GM19099 (cell line): ENCODE measurements around the gene FYN.

Experiments
- POLR2A ChIP-seq: IDR thresholded peaks from 3 replicates; pipeline ENCODE4 v1.6.1; 2011; ENCODE audit warnings: low read depth; ENCODE audit not compliant: insufficient read length; ENCODE audit errors: extremely low read depth

The FYN gene

GRCh38 chr6:111758608-111759329 is 114.5 kb downstream of the FYN start:
- TF ChIP-seq POLR2A, result no peak

DNA sequence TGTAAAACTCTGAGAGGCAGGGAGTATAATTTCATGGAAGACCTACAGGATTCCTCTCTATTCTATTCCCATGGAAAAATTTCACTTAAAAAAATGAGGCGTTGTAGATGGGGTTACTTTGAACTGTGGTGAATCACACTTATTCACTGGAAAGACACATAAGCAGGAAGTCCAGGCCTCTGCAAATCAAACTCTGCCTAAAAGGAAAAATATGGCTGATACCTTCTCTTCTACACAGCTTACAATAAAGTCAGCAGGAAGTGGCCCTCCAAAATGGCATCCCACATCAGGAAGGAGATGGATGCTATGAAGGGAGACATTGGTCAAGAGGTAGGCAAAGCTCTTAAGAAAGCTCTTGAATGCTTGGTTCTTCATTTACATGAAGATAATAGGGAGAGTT is 115.9 kb downstream of the FYN start:
- TF ChIP-seq POLR2A, result no peak

DNA sequence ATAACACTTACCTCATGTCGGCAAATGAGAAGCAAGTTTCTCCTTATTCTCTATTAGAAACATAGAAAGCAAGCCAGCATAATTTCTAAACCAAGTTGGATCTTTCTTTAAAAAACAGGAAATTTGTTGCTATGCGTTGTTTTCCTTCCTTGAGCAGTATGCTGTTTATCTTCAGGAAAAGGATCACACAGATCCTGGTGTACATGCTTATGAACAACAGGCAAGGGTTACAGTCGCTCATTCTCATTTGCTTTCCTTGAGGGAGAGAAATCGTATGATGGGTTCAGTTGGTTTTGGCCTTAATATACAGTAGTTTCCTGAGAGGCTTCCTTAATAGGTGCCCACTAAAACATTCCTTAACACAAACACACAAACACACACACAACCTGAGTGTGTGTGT is 118.8 kb downstream of the FYN start:
- TF ChIP-seq POLR2A, result no peak

DNA sequence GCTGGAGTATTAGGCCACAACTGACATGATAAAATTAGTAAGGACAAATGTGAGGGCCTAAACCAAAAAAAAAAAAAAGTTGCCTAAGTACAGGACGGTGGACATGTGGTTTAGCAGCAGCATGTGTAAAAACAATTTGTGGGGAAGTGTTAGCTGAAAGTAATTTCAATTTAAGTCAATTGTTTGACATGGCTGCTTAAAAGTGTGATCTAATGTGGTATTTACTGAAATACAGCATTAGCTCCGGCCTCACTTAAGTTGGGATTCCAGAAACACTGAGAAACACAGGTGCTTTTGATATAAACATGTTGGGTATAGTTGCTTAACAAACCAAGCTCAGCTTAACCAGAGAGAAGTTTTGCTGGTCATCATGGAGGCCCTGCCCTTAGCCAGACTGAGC is 119.7 kb downstream of the FYN start:
- no peak for TF ChIP-seq POLR2A

DNA sequence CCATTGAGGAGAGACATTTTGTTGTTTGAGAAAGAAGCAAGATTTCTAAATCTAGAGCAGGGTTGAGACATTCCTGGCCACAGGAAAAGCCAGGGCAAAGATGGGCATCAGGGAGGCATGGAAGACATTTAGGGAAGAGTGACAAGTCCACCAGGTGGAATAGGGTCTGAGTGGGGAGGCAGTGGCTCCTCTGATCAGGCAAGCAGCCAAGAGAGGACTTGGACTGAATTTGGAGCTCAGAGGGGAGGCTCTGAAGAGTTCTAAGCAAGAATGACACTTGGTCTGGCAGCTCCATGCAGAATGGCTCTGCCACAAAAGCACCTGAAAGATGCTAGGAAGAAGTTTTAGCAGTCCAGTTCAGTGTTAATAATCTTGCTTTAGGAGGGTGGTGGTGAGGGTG is 120.8 kb downstream of the FYN start:
- TF ChIP-seq POLR2A, result no peak

GRCh38 chr6:111750753-111751673 is 122.2 kb downstream of the FYN start:
- no peak for TF ChIP-seq POLR2A

DNA sequence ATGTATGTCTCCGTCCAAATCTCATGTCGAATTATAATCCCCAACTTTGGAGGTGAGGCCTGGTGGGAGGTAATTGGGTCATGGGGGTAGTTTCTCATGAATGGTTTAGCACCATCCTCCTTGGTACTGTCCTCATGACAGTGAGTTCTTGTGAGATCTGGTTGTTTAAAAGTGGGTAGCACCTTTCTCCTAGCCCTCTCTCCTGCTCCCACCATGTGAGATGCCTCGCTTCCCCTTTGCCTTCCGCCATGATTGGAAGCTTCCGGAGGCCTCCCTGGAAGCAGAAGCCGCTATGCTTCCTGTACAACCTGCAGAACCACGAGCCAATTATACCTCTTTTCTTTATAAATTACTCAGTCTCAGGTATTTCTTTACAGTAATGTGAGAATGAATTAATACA is 123.1 kb downstream of the FYN start:
- TF ChIP-seq POLR2A, result no peak

DNA sequence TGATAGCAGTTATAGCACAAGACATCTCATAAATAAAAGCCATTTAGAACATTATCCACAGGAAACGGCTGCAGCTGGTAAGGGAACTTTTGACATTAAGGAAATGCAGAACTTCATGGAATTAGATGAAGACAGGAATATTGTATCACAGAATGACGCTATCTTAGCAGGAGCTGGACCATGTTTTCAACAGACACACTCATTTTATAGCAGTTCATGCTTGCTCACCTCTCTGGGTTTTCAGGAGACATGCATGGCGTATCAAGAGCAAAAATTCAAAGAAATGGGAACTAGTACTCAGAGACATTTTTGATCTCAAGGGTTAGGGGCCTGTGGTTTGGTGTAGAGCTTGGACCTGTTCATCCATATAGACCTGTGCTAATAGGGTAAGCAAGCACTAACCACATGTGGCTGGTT is 125.0 kb downstream of the FYN start:
- no peak for TF ChIP-seq POLR2A

DNA sequence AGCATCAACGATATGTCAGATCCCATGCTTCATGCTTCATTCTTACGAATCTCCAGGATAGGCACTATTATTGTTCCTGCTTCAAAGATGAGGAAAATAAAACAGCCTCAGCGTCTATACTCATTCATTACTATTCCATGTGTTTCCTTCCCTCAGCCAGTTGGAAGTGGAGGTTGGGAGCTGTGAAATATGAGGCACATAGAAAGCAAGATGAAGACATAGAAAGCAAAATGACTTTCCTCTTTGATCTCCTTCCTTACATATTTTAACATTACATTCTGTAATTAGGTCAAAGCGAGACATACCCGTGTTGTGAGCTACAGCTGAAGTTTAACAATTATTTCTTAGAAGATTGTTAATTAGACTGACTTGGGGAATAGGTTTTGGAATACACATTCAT is 125.4 kb downstream of the FYN start:
- TF ChIP-seq POLR2A, result no peak

DNA sequence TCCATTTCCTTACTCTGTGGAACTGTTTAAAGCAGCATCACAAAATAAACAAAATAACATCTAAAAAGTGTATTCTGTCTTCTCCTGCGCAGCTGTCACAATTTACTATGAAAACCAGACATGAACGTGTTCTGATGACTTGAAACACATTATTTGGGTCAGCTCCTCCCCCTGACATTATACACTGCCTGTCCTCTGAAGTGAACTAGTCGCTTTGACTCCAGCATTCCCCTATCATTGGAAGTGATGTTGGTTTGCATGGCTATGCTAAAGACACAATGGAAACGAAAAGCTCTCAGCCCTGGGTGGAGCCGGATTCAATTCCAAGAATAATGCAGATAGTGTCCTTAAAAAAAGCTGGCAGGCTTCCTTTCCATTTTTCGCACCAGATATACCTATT is 125.9 kb downstream of the FYN start:
- TF ChIP-seq POLR2A, result no peak

- TF ChIP-seq POLR2A, result no peak
Measured at GRCh38 chr6:111746983-111747382, 126.3 kb downstream of the FYN start.

GRCh38 chr6:111745636-111746035 is 127.6 kb downstream of the FYN start:
- TF ChIP-seq POLR2A, result no peak

GRCh38 chr6:111745186-111745585 is 128.1 kb downstream of the FYN start:
- no peak for TF ChIP-seq POLR2A

- TF ChIP-seq POLR2A, result no peak
Measured at GRCh38 chr6:111743862-111744692, 129.2 kb downstream of the FYN start.

GRCh38 chr6:111743360-111743759 is 129.9 kb downstream of the FYN start:
- TF ChIP-seq POLR2A, result no peak
